Measurements from ENCODE around the gene MAML3. TPM values are rescaled to one million over a fixed set of nuclear protein-coding genes. Genes with fewer than 3 reads are reported as not detected.
"Not testable (repeated sequence)": the region's sequence is repeated elsewhere in the genome, so short reads cannot be mapped to it uniquely, and the experiment has no call there.

The MAML3 gene
- polyA plus RNA-seq, 1 donor = 17.2 TPM

DNA sequence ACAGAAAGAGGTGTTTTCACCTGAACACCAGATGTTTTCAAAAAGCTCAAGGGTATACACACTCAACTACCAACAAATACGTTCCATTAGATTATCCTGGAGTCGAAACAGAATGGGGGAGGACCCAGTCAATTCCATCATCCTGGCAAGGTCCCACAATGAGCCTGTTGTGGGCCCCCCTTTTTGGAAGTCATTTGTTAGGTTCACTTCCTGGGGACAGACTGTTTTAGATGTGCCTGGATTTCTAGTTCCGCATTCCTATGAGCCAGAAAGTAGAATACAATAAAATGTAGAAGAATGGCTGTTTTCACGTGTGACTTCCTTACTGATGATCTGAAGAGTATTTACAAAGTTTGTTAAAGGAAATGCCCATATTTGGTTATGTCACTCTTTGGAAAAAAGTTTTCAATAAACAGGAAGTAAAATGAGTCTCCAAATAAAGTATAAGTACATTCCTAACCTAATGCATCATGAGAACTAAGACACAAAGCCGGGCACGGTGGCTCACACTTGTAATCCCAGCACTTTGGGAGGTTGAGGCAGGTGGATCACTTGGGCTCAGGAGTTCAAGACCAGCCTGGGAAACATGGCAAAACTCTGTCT, 192.5 kb downstream of the MAML3 start:
- no peak for DNase-seq

GRCh38 chr4:139959396-139959795, 194.6 kb downstream of the MAML3 start:
- DNase-seq = no peak

- DNase-seq = no peak
Observed at GRCh38 chr4:139958739-139959098, 195.3 kb downstream of the MAML3 start.

DNA sequence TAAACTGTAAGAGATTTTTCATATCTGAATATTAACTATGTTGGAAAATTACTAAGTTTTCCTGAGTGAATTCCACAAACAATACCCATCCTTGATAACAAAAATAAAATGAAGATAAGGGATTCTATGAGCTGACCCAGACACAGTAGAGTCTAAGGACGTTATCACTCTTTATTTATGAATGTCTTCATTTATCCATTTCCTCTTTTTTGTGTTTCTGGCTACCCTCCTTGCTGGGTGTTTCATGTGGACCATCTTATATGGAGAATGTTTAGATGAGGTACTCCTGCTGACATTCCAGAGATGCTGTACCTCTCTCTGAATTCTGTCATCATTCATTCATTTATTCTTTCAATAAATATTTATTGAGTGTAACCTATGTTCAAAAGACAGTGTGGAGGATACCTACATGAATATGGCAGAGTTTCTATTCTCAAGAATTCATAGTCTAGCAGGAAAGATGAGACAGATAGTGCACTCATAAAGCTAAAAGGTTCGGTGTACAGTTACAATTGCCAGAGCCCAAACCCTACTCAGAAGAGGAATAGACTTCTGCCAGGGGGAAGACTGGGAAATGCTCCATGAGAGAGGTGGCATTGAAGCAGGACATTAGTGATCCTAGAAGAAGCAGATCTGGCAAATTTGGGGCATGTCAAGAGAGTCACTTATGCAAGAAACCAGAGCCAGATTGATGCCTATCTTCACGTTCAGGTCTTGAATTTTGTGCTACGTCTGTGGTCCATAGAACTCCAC, 195.8 kb downstream of the MAML3 start:
- DNase-seq = no peak

- DNase-seq = no peak
Observed at GRCh38 chr4:139957065-139957464, 196.9 kb downstream of the MAML3 start.

GRCh38 chr4:139956507-139957017, 197.4 kb downstream of the MAML3 start:
- no peak for DNase-seq

GRCh38 chr4:139955600-139955999, 198.4 kb downstream of the MAML3 start:
- no peak for DNase-seq

GRCh38 chr4:139954512-139954911, 199.5 kb downstream of the MAML3 start:
- no peak for DNase-seq

DNA sequence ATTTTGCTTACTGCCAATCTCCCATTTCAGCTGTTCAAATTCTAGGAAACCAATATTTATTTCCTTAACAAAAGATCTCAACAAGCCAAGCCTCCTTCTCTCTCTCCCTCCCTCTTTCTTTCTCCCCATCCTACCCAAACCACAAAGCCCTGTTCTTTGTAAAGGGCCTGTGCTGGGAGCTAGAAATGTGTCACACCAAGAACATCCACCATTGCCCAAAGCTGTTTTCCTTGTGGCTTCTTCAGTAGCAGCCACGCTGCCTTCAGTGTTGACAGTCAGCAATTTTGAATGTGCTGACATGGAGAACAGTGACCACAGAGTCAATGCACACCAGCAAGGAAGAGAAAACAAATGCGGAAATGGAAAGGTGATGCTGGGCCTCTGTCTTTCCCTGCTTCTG, 203.0 kb downstream of the MAML3 start:
- DNase-seq = no peak

- no peak for DNase-seq
Observed at GRCh38 chr4:139950568-139950967, 203.4 kb downstream of the MAML3 start.

- DNase-seq = not testable (repeated sequence)
Observed at GRCh38 chr4:139944916-139945315, 209.1 kb downstream of the MAML3 start.

GRCh38 chr4:139943277-139943676, 210.7 kb downstream of the MAML3 start:
- no peak for DNase-seq

DNA sequence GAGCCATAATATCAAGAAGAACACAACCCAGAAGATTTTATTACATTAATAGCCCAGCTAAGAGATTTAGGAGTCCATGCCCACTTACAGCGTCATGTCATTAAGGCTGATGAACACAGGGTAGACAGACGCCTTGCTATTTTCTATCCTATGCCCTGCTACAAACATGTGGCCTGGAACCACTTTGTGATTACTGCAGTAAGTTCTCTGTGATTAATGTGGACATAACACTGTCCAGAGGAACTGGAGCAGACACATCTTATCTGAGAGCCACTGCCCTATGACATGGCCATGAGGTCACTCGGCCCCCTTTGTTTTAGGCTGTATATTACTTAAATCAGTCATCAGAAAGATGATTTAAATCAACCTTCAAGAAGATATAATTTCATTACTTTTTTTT, 211.7 kb downstream of the MAML3 start:
- DNase-seq = no peak

- DNase-seq = no peak
Observed at GRCh38 chr4:139940600-139940999, 213.4 kb downstream of the MAML3 start.

DNA sequence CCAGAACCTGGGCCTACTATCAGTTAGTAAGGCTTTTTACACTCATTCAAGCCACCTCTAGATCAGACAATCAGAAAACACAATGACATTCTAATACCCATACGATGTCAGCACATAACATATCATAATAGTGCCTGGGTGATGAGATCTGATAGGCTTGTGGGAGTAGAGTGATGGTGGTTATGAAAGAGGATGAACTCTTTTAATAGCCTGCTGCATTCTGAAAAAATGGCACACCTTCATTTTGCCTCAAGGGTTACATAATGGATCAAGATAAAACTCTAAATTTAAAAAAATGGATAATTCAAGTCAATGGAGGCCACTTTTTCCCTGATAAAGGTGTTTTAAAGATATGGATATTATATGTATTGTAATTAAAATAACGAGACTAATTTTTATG, 215.6 kb downstream of the MAML3 start:
- DNase-seq = no peak

GRCh38 chr4:139935911-139936310, 218.1 kb downstream of the MAML3 start:
- DNase-seq = no peak

DNA sequence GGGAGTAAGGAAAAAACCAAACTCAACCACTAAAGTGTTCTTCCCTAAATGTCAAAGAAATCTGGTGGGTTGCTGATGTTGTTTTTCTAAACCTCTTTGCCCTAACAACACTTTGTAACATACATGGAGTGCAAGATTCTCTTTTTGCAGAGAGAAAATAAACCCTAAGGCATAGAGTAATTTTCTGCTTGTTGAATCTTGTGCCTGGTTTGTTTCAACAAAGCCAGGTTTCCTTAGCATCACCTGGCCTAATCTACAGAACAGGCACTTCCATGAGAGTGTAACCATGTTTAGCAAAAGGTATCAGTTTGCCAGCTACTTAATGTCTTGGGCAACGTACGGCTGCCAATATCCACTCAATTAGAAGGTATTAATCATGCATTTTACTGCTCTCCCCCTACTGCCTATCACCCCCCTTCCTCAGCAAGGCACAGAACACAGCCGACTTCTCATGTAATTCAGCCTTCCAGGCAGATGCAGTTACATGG, 219.2 kb downstream of the MAML3 start:
- no peak for DNase-seq

- DNase-seq = no peak
Observed at GRCh38 chr4:139934057-139934707, 219.8 kb downstream of the MAML3 start.

GRCh38 chr4:139933541-139933940, 220.4 kb downstream of the MAML3 start:
- DNase-seq = no peak

GRCh38 chr4:139933104-139933503, 220.9 kb downstream of the MAML3 start:
- DNase-seq = no peak

- DNase-seq = no peak
Observed at GRCh38 chr4:139924782-139925181, 229.2 kb downstream of the MAML3 start.

DNA sequence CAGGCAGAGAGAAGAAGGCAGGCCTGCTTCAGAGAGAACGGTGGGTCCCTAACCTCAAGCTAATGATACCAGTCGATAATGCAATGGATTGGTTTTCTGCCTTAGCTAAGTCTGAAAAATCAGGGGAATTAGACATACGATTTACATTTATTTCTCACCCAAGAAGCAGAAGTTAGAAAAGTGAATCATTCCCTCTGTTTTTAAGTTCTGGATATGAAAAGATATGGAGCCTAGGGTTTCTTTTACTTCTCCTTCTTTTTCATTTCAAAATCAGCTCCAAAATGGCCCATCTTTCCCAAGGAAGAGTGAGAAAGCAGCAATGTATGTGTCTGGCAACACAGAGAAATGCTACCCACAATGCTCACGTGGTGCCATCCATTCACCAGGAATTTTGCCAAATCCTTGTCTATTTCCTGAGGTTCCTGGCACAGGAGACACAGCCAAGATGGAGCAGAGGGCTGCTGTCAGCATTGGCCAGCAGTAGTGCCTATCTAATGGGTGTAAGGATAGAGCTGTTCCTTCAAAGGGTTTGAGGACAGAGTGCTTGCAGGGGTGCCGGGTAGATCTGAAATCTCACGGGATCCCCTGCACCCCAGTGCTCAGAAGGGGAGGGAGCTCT, 231.5 kb downstream of the MAML3 start:
- DNase-seq = no peak

All from left kidney (tissue), 2 donors.